ENCODE results near the gene CBLB.

The CBLB gene

GRCh38 chr3:105904251-105904650 lies 35.4 kb upstream of the CBLB start:
- no peaks in the 10 kb centered on the region for H3K9me3 ChIP-seq (ENCODE audit: severe bottlenecking)
- no peaks in the 10 kb centered on the region for H3K27me3 ChIP-seq (ENCODE audit: insufficient read depth, low read depth, severe bottlenecking)
- H3K4me3 ChIP-seq (ENCODE audit: low read depth, low read length), result no peak overlapping the region
- TF ChIP-seq CTCF (IDR thresholded peaks at IDR 0.05; ENCODE audit: low read depth, low read length), result no peak
- no peak overlapping the region for H3K27ac ChIP-seq
- DNase-seq, result no peak
- H3K36me3 ChIP-seq, result no peaks in the 10 kb centered on the region

GRCh38 chr3:105899516-105899915 lies 30.7 kb upstream of the CBLB start:
- TF ChIP-seq CTCF (IDR thresholded peaks at IDR 0.05; ENCODE audit: low read depth, low read length), result no peak
- Histone ChIP-seq H3K27ac (no peak overlapping the region), H3K36me3 (no peaks in the 10 kb centered on the region), H3K4me3 (ENCODE audit: low read depth, low read length) (no peak overlapping the region), H3K9me3 (ENCODE audit: severe bottlenecking) (no peaks in the 10 kb centered on the region), H3K27me3 (ENCODE audit: insufficient read depth, low read depth, severe bottlenecking) (no peaks in the 10 kb centered on the region)
- DNase-seq, result no peak

GRCh38 chr3:105891101-105891500 lies 22.3 kb upstream of the CBLB start:
- no peak overlapping the region for H3K27ac ChIP-seq
- no peaks in the 10 kb centered on the region for H3K27me3 ChIP-seq (ENCODE audit: insufficient read depth, low read depth, severe bottlenecking)
- no peak for DNase-seq
- no peak overlapping the region for H3K4me3 ChIP-seq (ENCODE audit: low read depth, low read length)
- H3K9me3 ChIP-seq (ENCODE audit: severe bottlenecking), result no peaks in the 10 kb centered on the region
- no peak for TF ChIP-seq CTCF (IDR thresholded peaks at IDR 0.05; ENCODE audit: low read depth, low read length)
- H3K36me3 ChIP-seq, result no peaks in the 10 kb centered on the region

GRCh38 chr3:105888621-105889579 lies 20.1 kb upstream of the CBLB start:
- Histone ChIP-seq H3K9me3 (ENCODE audit: severe bottlenecking) (no peaks in the 10 kb centered on the region), H3K27me3 (ENCODE audit: insufficient read depth, low read depth, severe bottlenecking) (no peaks in the 10 kb centered on the region), H3K36me3 (no peaks in the 10 kb centered on the region), H3K4me3 (ENCODE audit: low read depth, low read length) (no peak overlapping the region), H3K27ac (no peak overlapping the region)
- no peak for DNase-seq
- no peak for TF ChIP-seq CTCF (IDR thresholded peaks at IDR 0.05; ENCODE audit: low read depth, low read length)

- no peak for DNase-seq
- TF ChIP-seq CTCF (IDR thresholded peaks at IDR 0.05; ENCODE audit: low read depth, low read length), result no peak
- H3K9me3 ChIP-seq (ENCODE audit: severe bottlenecking), result no peaks in the 10 kb centered on the region
- no peaks in the 10 kb centered on the region for H3K36me3 ChIP-seq
- no peaks in the 10 kb centered on the region for H3K27me3 ChIP-seq (ENCODE audit: insufficient read depth, low read depth, severe bottlenecking)
- no peak overlapping the region for H3K4me3 ChIP-seq (ENCODE audit: low read depth, low read length)
- H3K27ac ChIP-seq, result no peak overlapping the region
Measured at GRCh38 chr3:105885256-105885655, 16.4 kb upstream of the CBLB start.

Data from WERI-Rb-1 (cell line).